Activated CD4-positive, alpha-beta T cell treated with anti-CD3 and anti-CD28 coated beads, Interleukin-2, amount 10 ng/mL, durations not matched to agents 7 days and 5 days (primary cell): ENCODE measurements around the gene MFSD2B. TPM values are rescaled to one million over a fixed set of nuclear protein-coding genes. Genes with fewer than 3 reads are reported as not detected.

Experiments used
- CTCF ChIA-PET: fragments of 350-600 bp; sonication (Branson Sonifier 250); formaldehyde crosslinking; loops from one replicate; lab custom pipeline; 2021; ENCODE audit warnings: antibody characterized with exemption; lab: Charles Lee
- POLR2A ChIA-PET: fragments of 350-600 bp; sonication (Branson Sonifier 250); formaldehyde crosslinking; loops from one replicate; lab custom pipeline; 2021; ENCODE audit warnings: antibody characterized with exemption; lab: Charles Lee
- DNase-seq: peaks from one replicate; pipeline ENCODE4 v3.0.0-alpha.2; 2020
- H3K27ac Mint-ChIP-seq: one replicate; pipeline ENCODE4 v1.8.0; 2021; ENCODE audit warnings: mild to moderate bottlenecking, moderate library complexity, mixed read lengths
- H3K27me3 Mint-ChIP-seq: one replicate; pipeline ENCODE4 v1.8.0; 2021; ENCODE audit warnings: mixed read lengths
- H3K36me3 Mint-ChIP-seq: one replicate; pipeline ENCODE4 v1.8.0; 2021; ENCODE audit warnings: low read depth, mixed read lengths
- H3K4me1 Mint-ChIP-seq: one replicate; pipeline ENCODE4 v1.8.0; 2021; ENCODE audit warnings: mixed read lengths
- H3K4me3 Mint-ChIP-seq: one replicate; pipeline ENCODE4 v1.8.0; 2021; ENCODE audit warnings: mild to moderate bottlenecking, moderate library complexity, mixed read lengths
- H3K9me3 Mint-ChIP-seq: one replicate; pipeline ENCODE4 v1.8.0; 2021; ENCODE audit warnings: mixed read lengths
- total RNA-seq, 2 experiments: library from RNA; stranded (reverse); gene quantifications; one replicate each; pipeline ENCODE4 v1.2.3, GENCODE V29; 2021

Gene MFSD2B
- total RNA-seq, 2 experiments from 2014 or later: not detected

DNA sequence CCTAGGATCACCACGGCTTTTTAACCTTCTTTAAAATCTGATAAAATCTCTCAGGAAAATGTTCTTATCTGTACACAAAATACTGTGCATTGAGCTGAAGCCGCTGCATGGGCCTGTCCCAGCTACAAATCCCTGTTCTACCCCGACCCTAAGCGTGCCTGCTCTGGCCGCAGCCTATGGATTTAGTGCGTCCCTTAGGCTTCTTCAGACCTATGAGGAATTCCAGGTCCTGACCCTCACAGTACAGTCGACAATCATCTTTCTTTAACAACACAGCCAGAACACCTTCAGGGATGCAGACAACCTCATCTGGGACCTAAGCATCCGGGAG, 37.8 kb downstream of the MFSD2B start:
- Mint-ChIP-seq H3K4me1 (peaks cover 29% of the 10 kb centered on the region), H3K36me3 (peaks cover 2% of the 10 kb centered on the region), H3K9me3 (no peaks in the 10 kb centered on the region), H3K4me3 (peak overlapping the region; percentile 92), H3K27me3 (peaks cover 2% of the 10 kb centered on the region), H3K27ac (peak overlapping the region; percentile 94)
- DNase-seq: no peak
- CTCF ChIA-PET: interaction anchor here (0.7 to 1.5 kb wide), 5 partner anchors 29 to 374 kb away, joined by 3 to 10 read pairs (median 3); partner anchors contain the start of genes ATAD2B, SF3B6 and TP53I3
- POLR2A ChIA-PET: interaction anchor here (0.6 to 0.9 kb wide), 2 partner anchors 29 to 218 kb away, joined by 5 read pairs; partner anchors contain the start of gene SF3B6

GRCh38 chr2:24048769-24049484, 39.0 kb downstream of the MFSD2B start:
- CTCF ChIA-PET: interaction anchor here (0.6 to 1.2 kb wide), 2 partner anchors 19 to 253 kb away, joined by 4 read pairs; no protein-coding TSS in a partner anchor
- H3K9me3 Mint-ChIP-seq: no peaks in the 10 kb centered on the region
- H3K4me1 Mint-ChIP-seq: peaks cover 26% of the 10 kb centered on the region
- DNase-seq: no peak
- H3K27me3 Mint-ChIP-seq: peaks cover 5% of the 10 kb centered on the region
- peak overlapping the region; percentile 52 for H3K27ac Mint-ChIP-seq
- H3K36me3 Mint-ChIP-seq: peaks cover 2% of the 10 kb centered on the region
- POLR2A ChIA-PET: interaction anchor here (0.6 kb wide), 1 partner anchor 122 kb away, joined by 4 read pairs; the partner anchor contains the start of gene ATAD2B
- H3K4me3 Mint-ChIP-seq: peak overlapping the region; percentile 73

GRCh38 chr2:24049485-24050021, 39.7 kb downstream of the MFSD2B start, which contains the start of gene FKBP1B:
Gene FKBP1B, plus strand, starts transcription at chr2:24049741. Its CDS starts 109 bp downstream, at chr2:24049850.
- Mint-ChIP-seq H3K27me3 (peaks cover 6% of the 10 kb centered on the region), H3K4me3 (peak within 1 kb of the TSS; percentile 73), H3K4me1 (peaks cover 26% of the 10 kb centered on the region), H3K9me3 (no peaks in the 10 kb centered on the region), H3K27ac (peak within 1 kb of the TSS; percentile 52), H3K36me3 (peaks cover 2% of the 10 kb centered on the region)
- peak; percentile 58 for DNase-seq
- POLR2A ChIA-PET: no interaction called here
- CTCF ChIA-PET: interaction anchor here (0.6 to 1.2 kb wide), 2 partner anchors 20 to 252 kb away, joined by 4 read pairs; no protein-coding TSS in a partner anchor

DNA sequence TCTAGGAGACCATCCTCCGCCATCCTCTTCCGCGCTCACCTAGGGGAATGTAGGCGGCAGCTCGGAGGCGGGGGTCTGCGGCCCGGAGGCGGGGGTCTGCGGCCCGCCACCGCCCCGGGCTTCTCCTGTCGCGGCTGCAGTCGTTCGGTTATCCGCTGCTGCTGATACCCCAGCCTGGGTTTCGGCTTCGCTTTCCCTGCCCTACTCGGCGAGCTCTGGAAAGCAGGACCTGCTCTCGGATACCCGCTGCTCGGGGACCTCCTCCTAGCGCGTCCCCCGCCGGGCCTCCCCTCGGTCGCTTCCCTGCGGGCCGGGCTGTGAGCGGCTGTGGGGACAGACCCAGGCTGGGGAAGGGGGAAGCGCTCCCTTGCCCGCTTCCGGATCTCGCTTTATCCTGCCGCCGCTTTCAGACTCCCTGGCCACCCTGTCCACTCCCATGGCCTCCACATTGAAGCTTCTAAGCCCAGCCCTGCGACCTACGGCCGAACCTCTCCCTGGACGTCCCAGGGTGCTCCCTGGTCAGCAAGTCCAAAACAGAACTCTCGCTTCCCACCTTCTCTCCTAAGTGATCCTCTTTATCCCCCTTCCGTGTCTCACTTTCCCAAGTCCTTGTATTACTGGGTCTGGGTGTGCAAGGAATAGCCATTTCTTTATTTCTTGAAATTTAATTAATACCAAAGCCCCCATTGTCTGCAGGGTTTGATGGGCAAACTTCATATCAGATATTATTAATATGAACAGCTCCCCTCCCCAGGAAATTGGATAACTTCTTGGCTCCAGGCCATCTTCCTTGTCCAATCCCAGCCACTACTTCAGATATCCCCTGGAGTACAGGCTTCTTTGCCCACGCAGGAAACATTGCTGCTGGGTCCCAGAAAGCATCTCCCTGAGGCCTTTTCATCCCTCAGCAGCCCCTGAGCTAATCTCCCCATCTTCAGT, 40.4 kb downstream of the MFSD2B start:
- H3K4me1 Mint-ChIP-seq: peaks cover 24% of the 10 kb centered on the region
- no peak overlapping the region for H3K27ac Mint-ChIP-seq
- H3K27me3 Mint-ChIP-seq: peaks cover 7% of the 10 kb centered on the region
- no peaks in the 10 kb centered on the region for H3K9me3 Mint-ChIP-seq
- H3K36me3 Mint-ChIP-seq: peaks cover 2% of the 10 kb centered on the region
- ChIA-PET POLR2A (no interaction called here), CTCF (interaction anchor here (0.6 to 1.0 kb wide), 3 partner anchors 10 to 55 kb away, joined by 4 to 5 read pairs (median 5); no protein-coding TSS in a partner anchor)
- peak; percentile 17 for DNase-seq
- peak overlapping the region; percentile 73 for H3K4me3 Mint-ChIP-seq

GRCh38 chr2:24051833-24052232, 41.9 kb downstream of the MFSD2B start:
- Mint-ChIP-seq H3K4me1 (peaks cover 16% of the 10 kb centered on the region), H3K9me3 (no peaks in the 10 kb centered on the region), H3K27me3 (peaks cover 7% of the 10 kb centered on the region), H3K4me3 (no peak overlapping the region), H3K27ac (no peak overlapping the region), H3K36me3 (peaks cover 2% of the 10 kb centered on the region)
- CTCF ChIA-PET: interaction anchor here (0.7 to 2.7 kb wide), 6 partner anchors 9 to 1352 kb away, joined by 3 to 9 read pairs (median 4); partner anchors contain the start of genes ATAD2B and TP53I3
- no peak for DNase-seq
- POLR2A ChIA-PET: no interaction called here

GRCh38 chr2:24052951-24053350, 43.1 kb downstream of the MFSD2B start:
- no peak overlapping the region for H3K4me3 Mint-ChIP-seq
- H3K27me3 Mint-ChIP-seq: peaks cover 7% of the 10 kb centered on the region
- no peaks in the 10 kb centered on the region for H3K9me3 Mint-ChIP-seq
- peaks cover 7% of the 10 kb centered on the region for H3K4me1 Mint-ChIP-seq
- no peaks in the 10 kb centered on the region for H3K36me3 Mint-ChIP-seq
- ChIA-PET POLR2A (no interaction called here), CTCF (interaction anchor here (0.7 to 2.7 kb wide), 5 partner anchors 9 to 31 kb away, joined by 4 to 9 read pairs (median 5); partner anchors contain the start of gene TP53I3)
- DNase-seq: no peak
- no peak overlapping the region for H3K27ac Mint-ChIP-seq

DNA sequence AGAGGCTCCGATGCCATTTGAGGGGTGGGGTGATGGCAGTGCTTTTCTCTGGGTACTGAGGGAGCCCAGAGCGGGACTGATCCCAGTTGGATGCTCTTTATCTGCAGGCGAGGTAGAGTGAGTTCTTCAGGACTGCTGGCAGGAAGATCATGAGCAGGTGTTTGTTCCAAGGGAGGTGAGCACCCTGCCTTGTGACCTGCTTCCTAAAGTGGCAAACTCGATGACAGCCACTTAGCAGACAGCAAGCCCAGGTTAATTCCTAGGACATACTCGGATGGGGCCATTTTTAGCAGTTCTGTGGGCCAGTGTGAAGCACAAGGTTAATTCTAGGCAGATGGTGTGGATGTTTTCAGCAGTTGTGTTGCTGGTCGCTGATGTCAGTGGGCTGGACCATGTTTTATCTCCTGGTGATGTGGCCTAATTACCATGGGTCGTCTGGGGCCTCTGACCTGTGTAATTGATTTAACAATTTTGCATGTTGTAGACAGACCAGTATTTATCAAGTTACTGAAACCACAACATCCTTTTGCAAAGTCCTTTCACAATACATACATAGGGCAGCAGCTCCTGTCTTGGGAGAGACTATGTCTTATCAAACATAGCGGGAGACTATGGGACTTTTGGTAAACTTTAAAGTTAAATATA, 44.6 kb downstream of the MFSD2B start:
- Mint-ChIP-seq H3K36me3 (no peaks in the 10 kb centered on the region), H3K9me3 (no peaks in the 10 kb centered on the region), H3K4me3 (no peak overlapping the region), H3K27me3 (peaks cover 5% of the 10 kb centered on the region), H3K4me1 (peaks cover 5% of the 10 kb centered on the region), H3K27ac (no peak overlapping the region)
- no peak for DNase-seq
- CTCF ChIA-PET: interaction anchor here (0.6 to 1.1 kb wide), 3 partner anchors 13 to 1221 kb away, joined by 3 to 4 read pairs (median 4); no protein-coding TSS in a partner anchor
- POLR2A ChIA-PET: no interaction called here

GRCh38 chr2:24055750-24056149, 45.9 kb downstream of the MFSD2B start:
- no peaks in the 10 kb centered on the region for H3K36me3 Mint-ChIP-seq
- H3K27me3 Mint-ChIP-seq: peaks cover 5% of the 10 kb centered on the region
- H3K27ac Mint-ChIP-seq: no peak overlapping the region
- CTCF ChIA-PET: no interaction called here
- POLR2A ChIA-PET: no interaction called here
- DNase-seq: no peak
- H3K9me3 Mint-ChIP-seq: no peaks in the 10 kb centered on the region
- no peak overlapping the region for H3K4me3 Mint-ChIP-seq
- H3K4me1 Mint-ChIP-seq: peaks cover 9% of the 10 kb centered on the region

- ChIA-PET CTCF (interaction anchor here (0.5 to 1.0 kb wide), 5 partner anchors 8 to 252 kb away, joined by 3 read pairs; partner anchors contain the start of gene ATAD2B), POLR2A (no interaction called here)
- H3K36me3 Mint-ChIP-seq: no peaks in the 10 kb centered on the region
- no peaks in the 10 kb centered on the region for H3K9me3 Mint-ChIP-seq
- no peak overlapping the region for H3K27ac Mint-ChIP-seq
- no peak overlapping the region for H3K4me3 Mint-ChIP-seq
- DNase-seq: no peak
- peaks cover 2% of the 10 kb centered on the region for H3K27me3 Mint-ChIP-seq
- peaks cover 9% of the 10 kb centered on the region for H3K4me1 Mint-ChIP-seq
These were observed 48.8 kb downstream of the MFSD2B start for GRCh38 chr2:24058564-24059271.

GRCh38 chr2:24065341-24065740, 55.5 kb downstream of the MFSD2B start:
- Mint-ChIP-seq H3K4me1 (peaks cover 11% of the 10 kb centered on the region), H3K27ac (no peak overlapping the region), H3K4me3 (no peak overlapping the region), H3K27me3 (no peaks in the 10 kb centered on the region), H3K36me3 (peaks cover 10% of the 10 kb centered on the region), H3K9me3 (no peaks in the 10 kb centered on the region)
- CTCF ChIA-PET: interaction anchor here (1.7 to 1.9 kb wide), 2 partner anchors 13 to 18 kb away, joined by 5 to 9 read pairs; no protein-coding TSS in a partner anchor
- DNase-seq: no peak
- POLR2A ChIA-PET: no interaction called here

GRCh38 chr2:24072259-24072658, 62.4 kb downstream of the MFSD2B start:
- Mint-ChIP-seq H3K36me3 (peaks cover 31% of the 10 kb centered on the region), H3K27ac (no peak overlapping the region), H3K4me3 (no peak overlapping the region), H3K27me3 (no peaks in the 10 kb centered on the region), H3K4me1 (peaks cover 36% of the 10 kb centered on the region), H3K9me3 (no peaks in the 10 kb centered on the region)
- CTCF ChIA-PET: interaction anchor here (0.6 to 0.9 kb wide), 2 partner anchors 11 to 19 kb away, joined by 3 to 4 read pairs; no protein-coding TSS in a partner anchor
- POLR2A ChIA-PET: no interaction called here
- no peak for DNase-seq
